ENCODE measurements around the gene HSPB6.
A peak's percentile ranks its signal among the peaks of the same experiment; 100 is the strongest.
"Not testable (repeated sequence)": the region's sequence is repeated elsewhere in the genome, so short reads cannot be mapped to it uniquely, and the experiment has no call there.

The HSPB6 gene

DNA sequence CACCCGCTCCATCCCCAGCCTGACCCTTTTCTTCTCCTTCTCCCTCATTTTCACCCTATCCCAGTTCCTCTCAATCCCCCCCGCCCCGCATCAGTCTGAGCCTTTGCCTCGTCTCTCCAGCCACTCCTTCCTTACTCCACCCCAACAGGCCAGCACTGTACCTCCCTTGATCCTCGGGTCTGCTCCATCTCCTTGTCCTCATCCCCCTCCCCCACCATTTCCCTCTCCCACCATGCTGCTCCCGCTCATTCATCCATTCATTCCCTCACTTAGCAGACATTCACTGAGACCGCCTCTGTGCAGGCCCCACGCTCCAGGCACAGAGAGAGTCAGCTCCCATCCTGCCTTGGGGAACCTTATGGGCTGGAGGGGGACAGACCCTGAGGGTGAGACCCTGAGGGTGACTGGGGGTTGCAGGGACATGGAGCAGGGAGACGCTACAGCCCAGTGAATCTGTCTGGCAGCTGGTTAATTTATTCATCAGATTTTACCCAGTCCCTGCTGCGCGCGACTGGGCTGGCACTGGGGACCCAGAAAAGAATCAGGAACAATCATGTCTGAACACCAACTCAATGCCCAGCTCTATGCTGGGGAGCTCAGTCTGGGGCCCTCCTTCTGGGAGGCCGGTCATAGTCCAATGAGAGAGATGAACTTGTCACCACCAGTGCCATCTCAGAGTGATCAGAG, 19.4 kb upstream of the HSPB6 start:
- no peaks in the 10 kb centered on the region for H3K9me3 Mint-ChIP-seq
- peak overlapping the region; percentile 43 to 62 (median 48) for H3K27ac Mint-ChIP-seq
- TF ChIP-seq, protein P1, sequence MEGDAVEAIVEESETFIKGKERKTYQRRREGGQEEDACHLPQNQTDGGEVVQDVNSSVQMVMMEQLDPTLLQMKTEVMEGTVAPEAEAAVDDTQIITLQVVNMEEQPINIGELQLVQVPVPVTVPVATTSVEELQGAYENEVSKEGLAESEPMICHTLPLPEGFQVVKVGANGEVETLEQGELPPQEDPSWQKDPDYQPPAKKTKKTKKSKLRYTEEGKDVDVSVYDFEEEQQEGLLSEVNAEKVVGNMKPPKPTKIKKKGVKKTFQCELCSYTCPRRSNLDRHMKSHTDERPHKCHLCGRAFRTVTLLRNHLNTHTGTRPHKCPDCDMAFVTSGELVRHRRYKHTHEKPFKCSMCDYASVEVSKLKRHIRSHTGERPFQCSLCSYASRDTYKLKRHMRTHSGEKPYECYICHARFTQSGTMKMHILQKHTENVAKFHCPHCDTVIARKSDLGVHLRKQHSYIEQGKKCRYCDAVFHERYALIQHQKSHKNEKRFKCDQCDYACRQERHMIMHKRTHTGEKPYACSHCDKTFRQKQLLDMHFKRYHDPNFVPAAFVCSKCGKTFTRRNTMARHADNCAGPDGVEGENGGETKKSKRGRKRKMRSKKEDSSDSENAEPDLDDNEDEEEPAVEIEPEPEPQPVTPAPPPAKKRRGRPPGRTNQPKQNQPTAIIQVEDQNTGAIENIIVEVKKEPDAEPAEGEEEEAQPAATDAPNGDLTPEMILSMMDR (IDR thresholded peaks at IDR 0.05; ENCODE audit: unreplicated experiment in 3 of 3), result no peak
- no peaks in the 10 kb centered on the region for H3K27me3 Mint-ChIP-seq (ENCODE audit: low read depth)
- peak overlapping the region; percentile 78 to 90 (median 89) for H3K4me3 Mint-ChIP-seq
- peaks cover 27% of the 10 kb centered on the region for H3K4me1 Mint-ChIP-seq
- peaks cover 13% of the 10 kb centered on the region for H3K36me3 Mint-ChIP-seq (ENCODE audit: low read depth)

DNA sequence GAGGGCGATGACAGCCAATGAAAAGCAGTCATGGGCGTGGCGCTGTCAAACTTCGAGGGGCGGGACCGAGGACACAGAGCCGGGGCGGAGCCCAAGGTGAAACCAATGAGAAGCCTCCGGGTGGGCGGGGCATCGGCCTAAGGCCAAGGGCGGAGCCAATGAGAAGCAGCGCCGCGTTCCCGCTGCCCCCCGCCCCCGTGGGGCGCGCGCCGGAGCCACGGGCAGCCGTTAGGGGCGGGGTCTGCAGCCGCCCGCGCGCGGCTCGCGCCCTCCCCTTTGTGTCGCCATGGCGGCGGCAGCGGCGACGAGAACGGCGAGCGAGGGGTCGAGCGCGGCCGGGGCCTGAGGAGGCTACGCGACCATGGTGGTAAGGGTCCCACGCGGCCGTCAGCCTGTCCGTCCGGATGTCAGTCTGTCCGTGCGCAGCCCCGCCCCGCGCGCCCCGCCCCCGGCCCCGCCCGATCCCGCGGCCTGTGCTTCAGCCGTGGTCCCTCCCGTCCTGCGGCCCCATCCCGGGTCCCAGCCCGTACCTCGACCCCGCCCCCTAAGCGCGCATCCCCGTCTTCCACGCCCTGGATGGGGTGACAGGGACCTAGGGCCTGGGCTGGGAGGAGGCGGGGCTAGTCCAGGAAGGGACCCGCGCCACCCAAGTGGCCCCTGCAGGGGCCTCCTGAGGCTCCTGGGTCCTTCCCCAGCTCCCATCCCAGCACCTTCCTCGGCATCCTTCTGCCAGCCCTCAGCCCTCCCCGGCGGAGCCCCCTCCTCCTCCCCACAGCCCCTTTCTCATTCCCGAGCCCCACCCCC, 18.7 kb upstream of the HSPB6 start, which contains the start of gene ARHGAP33:
ARHGAP33 (plus strand) TSS at position 267 of the 804 bp plus-strand sequence; CDS start at position 362, 95 bp downstream.
- Mint-ChIP-seq H3K9me3 (no peaks in the 10 kb centered on the region), H3K27ac (peak within 1 kb of the TSS; percentile 43 to 62 (median 48)), H3K4me1 (peaks cover 27% of the 10 kb centered on the region), H3K4me3 (peak within 1 kb of the TSS; percentile 89 to 94 (median 92)), H3K36me3 (ENCODE audit: low read depth) (peaks cover 12% of the 10 kb centered on the region), H3K27me3 (ENCODE audit: low read depth) (no peaks in the 10 kb centered on the region)
- TF ChIP-seq, protein P1 (IDR thresholded peaks at IDR 0.05; ENCODE audit: unreplicated experiment in 3 of 3), result no peak

DNA sequence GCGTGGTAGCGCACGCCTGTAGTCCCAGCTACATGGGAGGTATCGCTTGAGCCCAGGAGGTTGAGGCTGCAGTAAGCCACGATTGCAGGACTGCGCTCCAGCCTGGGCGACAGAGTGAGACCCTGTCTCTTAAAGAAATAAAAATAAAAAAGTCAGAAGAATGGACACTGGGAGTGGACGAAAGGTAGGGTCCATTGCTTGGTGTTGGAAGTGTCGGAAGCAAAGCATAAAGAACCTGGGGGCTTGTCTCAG, 18.1 kb upstream of the HSPB6 start:
- H3K27ac Mint-ChIP-seq, result no peak overlapping the region
- peak overlapping the region; percentile 89 to 94 (median 92) for H3K4me3 Mint-ChIP-seq
- TF ChIP-seq, protein P1 (IDR thresholded peaks at IDR 0.05; ENCODE audit: unreplicated experiment in 3 of 3), result no peak
- H3K9me3 Mint-ChIP-seq, result no peaks in the 10 kb centered on the region
- H3K4me1 Mint-ChIP-seq, result peaks cover 27% of the 10 kb centered on the region
- peaks cover 12% of the 10 kb centered on the region for H3K36me3 Mint-ChIP-seq (ENCODE audit: low read depth)
- no peaks in the 10 kb centered on the region for H3K27me3 Mint-ChIP-seq (ENCODE audit: low read depth)

DNA sequence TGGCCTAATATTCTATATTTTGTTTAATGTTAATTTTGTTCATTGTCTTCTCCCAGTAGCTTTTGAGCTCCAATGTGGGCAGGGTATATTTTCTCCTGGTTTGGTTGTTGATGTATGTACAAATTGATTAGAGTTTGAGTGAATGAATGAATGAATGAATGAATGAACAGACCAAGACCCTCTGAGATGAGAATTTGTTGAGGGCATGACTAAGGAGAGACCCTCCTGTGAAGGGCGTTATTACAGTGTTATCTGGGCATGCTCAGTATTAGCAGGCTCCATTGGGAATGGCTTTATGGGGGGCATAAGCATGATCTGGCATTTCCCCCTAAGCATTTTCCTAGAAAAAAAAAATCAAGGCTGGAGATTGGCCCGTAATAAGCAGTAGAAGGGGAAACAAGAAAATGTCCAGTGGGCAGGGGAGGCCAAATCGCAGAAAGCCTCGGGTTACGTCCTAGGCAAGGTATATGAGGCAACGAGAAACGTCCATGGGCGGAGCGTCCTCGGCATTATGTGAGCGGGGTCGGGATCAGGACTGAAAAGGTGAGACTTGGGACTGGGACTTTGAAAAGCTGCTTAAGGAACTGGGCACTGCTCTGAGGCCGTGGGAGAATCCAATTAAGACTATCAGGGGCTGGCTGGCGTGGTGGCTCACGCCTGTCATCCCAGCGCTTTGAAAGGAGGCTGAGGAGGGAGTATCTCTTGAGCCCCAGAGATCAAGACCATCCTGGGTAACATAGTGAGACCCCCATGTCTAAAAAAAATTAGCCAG, 17.6 kb upstream of the HSPB6 start:
- H3K36me3 Mint-ChIP-seq (ENCODE audit: low read depth), result peaks cover 8% of the 10 kb centered on the region
- peaks cover 27% of the 10 kb centered on the region for H3K4me1 Mint-ChIP-seq
- H3K27me3 Mint-ChIP-seq (ENCODE audit: low read depth), result no peaks in the 10 kb centered on the region
- no peaks in the 10 kb centered on the region for H3K9me3 Mint-ChIP-seq
- peak overlapping the region; percentile 89 to 94 (median 92) for H3K4me3 Mint-ChIP-seq
- H3K27ac Mint-ChIP-seq, result no peak overlapping the region
- TF ChIP-seq, protein P1 (IDR thresholded peaks at IDR 0.05; ENCODE audit: unreplicated experiment in 3 of 3), result no peak

DNA sequence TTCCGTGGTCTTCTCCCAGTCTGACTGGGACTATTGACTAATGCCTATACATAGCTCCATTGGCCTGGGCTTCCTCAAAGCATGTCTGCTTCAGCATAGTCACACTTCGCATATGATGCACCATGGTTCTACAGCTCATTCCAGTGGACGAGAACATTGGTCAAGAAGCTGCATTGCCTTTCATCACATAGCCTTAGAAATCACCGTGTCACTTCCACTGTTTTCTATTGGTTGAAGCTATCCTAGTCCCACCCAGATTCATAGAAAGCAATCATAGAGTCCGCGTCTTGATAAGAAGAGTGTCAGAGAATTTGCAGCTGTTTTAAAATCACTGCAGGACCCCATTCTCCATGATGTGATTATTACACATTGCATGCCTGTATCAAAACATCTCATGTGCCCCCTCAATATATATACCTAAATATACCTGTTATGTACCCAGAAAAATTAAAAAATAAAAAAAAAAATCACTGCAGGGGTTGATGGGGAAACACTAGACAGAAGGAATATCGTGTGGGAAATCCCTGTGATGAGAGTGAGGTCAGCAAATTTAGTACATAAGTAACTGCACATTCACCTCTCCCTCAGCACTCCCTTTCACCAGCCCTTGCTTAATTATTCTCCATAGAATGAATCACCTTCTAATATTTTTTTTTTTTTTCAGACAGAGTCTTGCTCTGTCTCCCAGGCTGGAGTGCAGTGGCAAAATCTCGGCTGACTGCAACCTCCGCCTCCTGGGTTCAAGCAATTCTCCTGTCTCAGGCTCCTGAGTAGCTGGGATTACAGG, 16.4 kb upstream of the HSPB6 start:
- Mint-ChIP-seq H3K27me3 (ENCODE audit: low read depth) (peaks cover 4% of the 10 kb centered on the region), H3K27ac (no peak overlapping the region), H3K9me3 (no peaks in the 10 kb centered on the region), H3K4me3 (peak overlapping the region in 1 of 3 experiments; percentile 52), H3K36me3 (ENCODE audit: low read depth) (peaks cover 8% of the 10 kb centered on the region), H3K4me1 (peaks cover 32% of the 10 kb centered on the region)
- TF ChIP-seq, protein P1 (IDR thresholded peaks at IDR 0.05; ENCODE audit: unreplicated experiment in 3 of 3), result no peak

DNA sequence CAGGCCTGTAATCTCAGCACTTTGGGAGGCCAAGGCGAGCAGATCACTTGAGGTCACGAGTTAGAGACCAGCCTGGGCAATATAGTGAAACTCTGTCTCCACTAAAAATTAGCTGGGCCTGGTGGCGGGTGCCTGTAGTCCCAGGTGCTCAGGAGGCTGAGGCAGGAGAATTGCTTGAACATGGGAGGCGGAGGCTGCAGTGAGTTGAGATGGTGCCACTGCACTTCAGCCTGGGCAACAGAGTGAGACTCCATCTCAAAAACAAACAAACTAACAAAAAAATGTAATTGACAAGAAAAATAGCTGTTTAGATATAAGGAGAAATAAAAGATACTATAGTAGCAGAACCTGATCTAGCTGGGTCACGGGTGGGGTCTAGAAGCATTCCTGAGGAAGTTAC, 15.5 kb upstream of the HSPB6 start:
- not testable (repeated sequence) for H3K27ac Mint-ChIP-seq; H3K27me3 Mint-ChIP-seq (ENCODE audit: low read depth); H3K36me3 Mint-ChIP-seq (ENCODE audit: low read depth); H3K4me3 Mint-ChIP-seq; H3K9me3 Mint-ChIP-seq
- peaks cover 25% of the 10 kb centered on the region for H3K4me1 Mint-ChIP-seq

All from nephron (organoid).